Motor neuron (in vitro differentiated cells): Measurements from ENCODE around the gene IQCH. TPM values are rescaled to one million over a fixed set of nuclear protein-coding genes. Genes with fewer than 3 reads are reported as not detected.
"Not testable (repeated sequence)": the region's sequence is repeated elsewhere in the genome, so short reads cannot be mapped to it uniquely, and the experiment has no call there.

Experiments
- ATAC-seq, 8 experiments: fragments of 200-7000 bp; cut with Tn5 transposase; replicated peaks in 6 of 8; 2 replicates each; pipeline ENCODE4 v1.8.0; 2021; ENCODE audit warnings: mild to moderate bottlenecking in 8 of 8, moderate library complexity in 8 of 8
- H3K27ac ChIP-seq, 2 donors: fragments of 250-450 bp; sonication (Bioruptor Pico); 2 replicates each; pipeline ENCODE4 v1.9.0; 2021; ENCODE audit warnings: antibody characterized with exemption in 2 of 2, mild to moderate bottlenecking in 2 of 2, moderate library complexity in 1 of 2
- H3K4me1 ChIP-seq, 2 donors: fragments of 250-450 bp; sonication (Bioruptor Pico); replicated peaks in 1 of 2; 2 replicates each; pipeline ENCODE4 v1.6.1; 2021; ENCODE audit warnings: antibody characterized with exemption in 2 of 2, mild to moderate bottlenecking in 2 of 2, moderate library complexity in 1 of 2
- H3K4me3 ChIP-seq, 5 donors: fragments of 250-450 bp; sonication (Bioruptor Pico); 2 replicates each; pipeline ENCODE4 v1.9.0; 2021; ENCODE audit warnings: antibody characterized with exemption in 5 of 5, mild to moderate bottlenecking in 5 of 5, moderate library complexity in 4 of 5
- WGBS, 10 experiments: fragments of 450-650 bp; shearing (Covaris generic); methylation state at CpG; one replicate each; pipeline ENCODE4 v1.0.0; 2022; 5-methylcytosine and 5-hydroxymethylcytosine counted together
- in situ Hi-C, 9 experiments: fragments of 400-800 bp; cut with MboI; loops; one replicate each; pipeline ENCODE4 v1.15.0; 2021; ENCODE audit warnings: low sequenced_read_pairs in 9 of 9, low pct_unique_long_range_greater_than_20kb in 2 of 9; ENCODE audit not compliant: unreplicated experiment in 9 of 9
- total RNA-seq, 8 experiments: library from RNA; unstranded; fragments of 300-600 nt; gene quantifications; 2 replicates each; pipeline versions ENCODE4 v1.2.3 to v1.2.4, GENCODE V29; 2022

Gene IQCH
- total RNA-seq, 8 experiments from 2014 or later = 3.8 to 11.2 (median 5.3) TPM

DNA sequence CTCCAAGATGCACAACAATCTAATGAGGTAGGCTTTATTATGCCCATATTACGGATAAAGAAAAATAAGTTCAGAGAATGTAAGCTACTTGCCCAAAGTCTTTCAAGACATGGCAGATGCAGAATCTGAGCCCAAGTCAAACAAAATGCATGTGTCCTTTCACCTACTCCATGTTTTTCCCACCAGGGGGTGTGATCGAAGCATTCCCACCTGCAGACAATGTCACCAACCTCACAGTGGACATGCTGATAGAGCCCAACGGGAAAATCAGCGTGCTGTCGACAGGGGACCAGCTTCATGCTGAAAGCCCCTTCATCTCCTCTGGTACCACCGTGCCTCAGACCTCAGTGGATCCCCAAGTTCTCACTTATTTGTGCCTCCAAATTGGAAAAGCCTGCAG lies 166.5 kb downstream of the IQCH start:
- no peak overlapping the region for H3K27ac ChIP-seq
- H3K4me3 ChIP-seq = no peak overlapping the region
- ATAC-seq = no peak
- in situ Hi-C loops = no loop called here
- WGBS, 10 experiments = 53 to 100% (median 91%) methylated on average over 1 to 6 of the region's 6 CpGs; no CpG with 5 or more reads in 2 of the 10 experiments
- H3K4me1 ChIP-seq = no peaks in the 10 kb centered on the region

DNA sequence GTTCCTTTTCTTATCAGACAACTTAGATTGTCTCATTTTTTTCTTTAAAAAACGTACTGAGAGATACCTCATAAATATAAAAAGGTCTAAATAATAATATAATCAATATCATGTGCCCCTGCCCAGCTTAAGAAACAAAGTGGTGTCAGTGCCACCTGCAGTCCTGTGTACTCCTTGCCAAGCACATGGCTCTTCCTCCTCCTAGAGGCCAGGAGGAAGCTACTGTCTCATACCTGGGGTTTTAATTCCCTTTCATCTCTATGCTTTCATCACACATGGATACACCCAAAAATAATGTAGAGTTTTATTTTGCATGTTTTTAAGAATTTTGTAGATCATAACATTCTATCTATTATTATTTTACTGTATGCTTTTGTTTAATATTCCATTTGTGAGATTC lies 167.7 kb downstream of the IQCH start:
- H3K4me1 ChIP-seq = no peaks in the 10 kb centered on the region
- H3K4me3 ChIP-seq = no peak overlapping the region
- ATAC-seq = no peak
- 0 to 89% (median 67%) methylated on average over 1 of the region's 1 CpG; no CpG with 5 or more reads in 2 of the 10 experiments for WGBS, 10 experiments
- H3K27ac ChIP-seq = no peak overlapping the region
- in situ Hi-C loops = no loop called here

DNA sequence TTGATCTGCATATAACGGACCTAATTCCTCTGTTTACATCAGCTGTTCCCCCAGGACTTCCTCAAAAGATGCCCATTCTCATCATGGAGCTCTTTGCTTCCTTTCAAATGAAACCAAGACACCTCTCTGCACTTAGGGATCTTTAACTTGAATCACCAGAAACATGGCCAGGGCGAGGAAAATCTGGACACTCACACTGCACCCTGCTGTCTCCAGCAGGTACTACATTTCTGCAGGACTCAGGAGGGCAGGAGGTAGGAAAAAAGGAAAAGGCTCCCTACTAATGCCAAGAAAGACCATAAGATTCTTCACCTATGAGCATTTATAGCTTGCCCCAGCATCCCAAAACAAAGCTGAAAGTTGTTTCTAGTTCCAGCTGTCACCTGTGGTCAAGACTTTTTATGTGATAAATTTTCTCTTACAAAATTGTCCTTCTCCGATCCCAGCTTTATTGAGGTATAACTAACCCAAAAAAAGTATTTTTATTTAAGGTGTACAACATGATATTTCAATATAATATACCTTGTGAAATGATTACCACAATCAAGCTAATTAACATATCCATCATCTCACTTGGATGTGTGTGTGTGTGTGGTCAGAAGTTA lies 179.0 kb downstream of the IQCH start:
- in situ Hi-C loops = loop anchor here in 2 of 9 experiments (25.0 kb wide), 1 partner anchor 496 kb away; no protein-coding TSS in a partner anchor
- WGBS, 10 experiments = 20 to 100% (median 73%) methylated on average over 1 to 3 of the region's 3 CpGs; no CpG with 5 or more reads in 2 of the 10 experiments
- Histone ChIP-seq H3K4me1 (no peaks in the 10 kb centered on the region), H3K4me3 (no peak overlapping the region), H3K27ac (no peak overlapping the region)
- peak in 3 of 8 experiments; percentile 74 to 87 (median 84) for ATAC-seq

DNA sequence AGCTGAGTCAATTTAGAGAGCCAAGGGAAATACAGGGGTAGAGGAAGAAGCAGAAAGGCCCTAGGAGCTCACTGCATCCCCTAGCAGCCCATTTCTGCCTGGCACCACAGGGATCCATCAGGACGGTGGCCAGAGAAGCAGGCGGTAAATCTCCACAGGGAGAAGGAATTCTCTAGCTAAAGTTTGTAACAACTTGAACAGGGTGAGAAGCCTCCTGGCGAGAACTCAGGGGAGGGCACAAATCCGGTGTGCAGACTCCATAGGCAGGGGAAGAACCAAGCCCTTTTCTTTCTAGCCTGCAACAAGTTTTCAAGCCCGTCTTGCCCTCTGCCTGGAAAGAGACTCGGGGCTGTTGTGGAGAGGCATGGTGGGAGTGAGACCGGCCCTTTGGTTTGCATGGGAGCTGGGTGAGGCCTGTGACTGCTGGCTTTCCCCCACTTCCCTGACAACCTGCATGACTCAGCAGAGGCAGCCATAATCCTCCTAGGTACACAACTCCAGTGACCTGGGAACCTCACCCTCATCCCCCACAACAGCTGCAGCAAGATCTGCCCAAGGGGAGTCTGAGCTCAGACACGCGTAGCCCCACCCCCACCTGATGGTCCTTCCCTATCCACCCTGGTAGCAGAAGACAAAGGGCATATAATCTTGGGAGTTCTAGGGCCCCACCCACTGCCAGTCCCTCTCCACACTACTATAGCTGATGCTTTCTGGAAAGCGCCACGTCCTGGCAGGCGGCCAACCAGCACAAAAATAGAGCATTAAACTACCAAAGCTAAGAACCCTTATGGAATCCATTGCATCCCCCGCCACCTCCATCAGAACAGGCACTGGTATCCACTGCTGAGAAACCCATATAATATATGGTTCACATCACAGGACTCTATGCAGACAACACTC lies 182.0 kb downstream of the IQCH start:
- ATAC-seq, H3K4me1 ChIP-seq, H3K27ac ChIP-seq, H3K4me3 ChIP-seq: not testable (repeated sequence)
- 0 to 100% (median 91%) methylated on average over 1 to 6 of the region's 13 CpGs; no CpG with 5 or more reads in 3 of the 10 experiments for WGBS, 10 experiments
- in situ Hi-C loops = loop anchor here in 2 of 9 experiments (25.0 kb wide), 1 partner anchor 499 kb away; no protein-coding TSS in a partner anchor

DNA sequence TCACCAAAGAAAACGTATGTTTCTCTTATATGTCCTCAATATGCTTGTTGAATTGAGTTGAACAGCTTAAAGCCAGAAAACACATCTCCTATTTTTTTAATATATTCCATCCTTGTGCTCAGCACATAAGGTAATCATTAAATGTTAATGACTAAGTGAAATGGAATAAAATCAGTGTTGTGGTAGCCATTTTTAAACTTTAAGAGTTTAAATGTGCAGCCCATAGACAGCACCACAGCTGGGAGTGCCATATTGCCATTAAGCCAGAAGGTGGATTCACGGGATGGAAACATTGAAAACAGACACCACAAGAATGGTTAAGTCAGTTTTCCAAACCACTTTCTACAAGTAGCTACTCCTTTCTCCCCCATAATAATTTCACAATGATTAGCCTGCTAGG lies 189.5 kb downstream of the IQCH start:
- no peak overlapping the region for H3K27ac ChIP-seq
- in situ Hi-C loops = loop anchor here in 2 of 9 experiments (25.0 kb wide), 1 partner anchor 507 kb away; no protein-coding TSS in a partner anchor
- no peaks in the 10 kb centered on the region for H3K4me1 ChIP-seq
- WGBS, 10 experiments = 5 to 100% (median 80%) methylated on average over 1 to 2 of the region's 2 CpGs; no CpG with 5 or more reads in 2 of the 10 experiments
- no peak for ATAC-seq
- no peak overlapping the region for H3K4me3 ChIP-seq

- no peak for ATAC-seq
- Histone ChIP-seq H3K4me3 (no peak overlapping the region), H3K27ac (no peak overlapping the region), H3K4me1 (no peaks in the 10 kb centered on the region)
- 20 to 80% (median 33%) methylated on average over 1 to 2 of the region's 2 CpGs; no CpG with 5 or more reads in 3 of the 10 experiments for WGBS, 10 experiments
- in situ Hi-C loops = loop anchor here in 2 of 9 experiments (25.0 kb wide), 1 partner anchor 509 kb away; no protein-coding TSS in a partner anchor
These were observed 191.9 kb downstream of the IQCH start for GRCh38 chr15:67446449-67446848.

DNA sequence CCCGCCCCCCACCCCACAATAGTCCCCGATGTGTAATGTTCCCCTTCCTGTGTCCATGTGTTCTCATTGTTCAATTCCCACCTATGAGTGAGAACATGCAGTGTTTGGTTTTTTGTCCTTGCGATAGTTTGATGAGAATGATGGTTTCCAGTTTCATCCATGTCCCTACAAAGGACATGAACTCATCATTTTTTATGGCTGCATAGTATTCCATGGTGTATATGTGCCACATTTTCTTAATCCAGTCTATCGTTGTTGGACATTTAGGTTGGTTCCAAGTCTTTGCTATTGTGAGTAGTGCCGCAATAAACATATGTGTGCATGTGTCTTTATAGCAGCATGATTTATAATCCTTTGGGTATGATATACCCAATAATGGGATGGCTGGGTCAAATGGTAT lies 193.8 kb downstream of the IQCH start:
- not testable (repeated sequence) for H3K4me3 ChIP-seq, H3K4me1 ChIP-seq, ATAC-seq, H3K27ac ChIP-seq
- no CpG with 5 or more reads among the region's 5 CpGs for WGBS, 10 experiments
- in situ Hi-C loops = loop anchor here in 2 of 9 experiments (25.0 kb wide), 1 partner anchor 511 kb away; no protein-coding TSS in a partner anchor

- not testable (repeated sequence) for H3K4me1 ChIP-seq, ATAC-seq, H3K27ac ChIP-seq, H3K4me3 ChIP-seq
- 100% methylated on average over 1 to 8 of the region's 11 CpGs; no CpG with 5 or more reads in 7 of the 10 experiments for WGBS, 10 experiments
- in situ Hi-C loops = loop anchor here in 5 of 9 experiments (25.0 kb wide), 1 partner anchor 384 kb away; the partner anchor contains the start of genes RNU6-1 (in 5 of the 5) and SKOR1 (in 5 of the 5)
These were observed 199.1 kb downstream of the IQCH start for GRCh38 chr15:67453703-67454102.

DNA sequence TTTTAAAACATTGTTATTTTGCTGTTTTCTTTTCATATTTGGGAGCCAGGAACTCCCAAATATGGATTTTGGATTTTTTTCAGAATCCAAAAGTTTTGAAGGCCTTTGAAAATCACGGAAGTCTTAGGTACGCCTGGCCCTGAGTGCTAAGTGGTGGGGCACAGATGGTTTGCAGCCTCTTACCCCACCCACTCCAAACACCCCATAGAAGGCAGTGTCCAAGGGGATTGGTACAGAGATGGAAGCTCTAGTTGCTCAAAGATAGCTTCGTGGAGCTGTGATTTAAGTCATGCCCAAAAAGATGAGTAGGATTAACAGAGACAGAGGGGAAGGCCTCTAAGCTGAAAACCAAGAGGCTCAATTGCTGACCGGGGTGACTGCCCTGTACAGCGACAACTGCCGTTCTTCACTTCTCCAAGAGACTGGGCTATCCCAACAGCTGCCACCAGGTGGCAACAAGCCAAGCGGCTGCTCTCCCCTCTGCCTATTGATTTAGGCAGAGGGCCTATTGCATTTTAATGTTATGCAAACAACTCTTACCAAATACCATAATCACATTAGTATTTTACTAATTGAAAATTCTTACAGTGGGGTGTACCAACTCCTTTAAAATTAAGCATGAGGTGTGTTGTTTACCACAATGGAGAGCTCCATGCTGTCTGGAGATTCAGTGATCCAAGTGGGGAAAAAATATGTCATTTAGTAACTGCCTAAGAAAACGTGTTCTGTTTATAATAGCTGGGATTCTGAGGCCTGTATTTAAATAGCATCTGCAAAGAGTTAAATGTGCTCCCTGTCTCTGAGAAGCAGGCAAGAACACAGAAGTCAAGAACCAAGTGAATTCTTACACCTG lies 202.3 kb downstream of the IQCH start:
- H3K4me1 ChIP-seq = no peaks in the 10 kb centered on the region
- in situ Hi-C loops = loop anchor here in 5 of 9 experiments (25.0 kb wide), 1 partner anchor 380 kb away; the partner anchor contains the start of genes RNU6-1 (in 5 of the 5) and SKOR1 (in 5 of the 5)
- 3 to 57% (median 27%) methylated on average over 1 to 7 of the region's 8 CpGs for WGBS, 10 experiments
- no peak overlapping the region for H3K27ac ChIP-seq
- peak; percentile 74 to 100 (median 86) for ATAC-seq
- H3K4me3 ChIP-seq = no peak overlapping the region

GRCh38 chr15:67458331-67459029 lies 203.9 kb downstream of the IQCH start:
- in situ Hi-C loops = loop anchor here in 5 of 9 experiments (25.0 kb wide), 1 partner anchor 379 kb away; the partner anchor contains the start of genes RNU6-1 (in 5 of the 5) and SKOR1 (in 5 of the 5)
- WGBS, 10 experiments = 71 to 100% (median 84%) methylated on average over 1 to 4 of the region's 5 CpGs; no CpG with 5 or more reads in 2 of the 10 experiments
- ATAC-seq = peak in 1 of 8 experiments; percentile 62
- Histone ChIP-seq H3K4me1 (no peaks in the 10 kb centered on the region), H3K27ac (no peak overlapping the region), H3K4me3 (no peak overlapping the region)

DNA sequence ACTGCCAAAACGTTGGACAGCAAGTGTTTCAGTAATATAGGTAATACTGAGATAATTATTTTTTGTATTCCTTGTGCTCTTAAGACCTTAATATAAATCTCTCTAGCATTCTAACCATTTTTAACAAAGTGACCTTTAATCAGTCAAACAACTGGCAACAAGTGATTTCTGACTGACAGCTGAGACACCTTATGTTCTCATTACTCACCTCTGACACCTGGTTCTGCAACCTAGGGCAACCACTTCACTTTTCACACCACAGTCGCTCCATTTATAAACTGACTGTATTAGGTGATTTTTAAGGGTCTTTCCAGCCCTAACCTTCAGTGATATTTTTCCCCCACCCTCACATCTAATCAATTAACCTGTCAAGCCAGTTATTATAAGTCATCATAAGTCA lies 205.9 kb downstream of the IQCH start:
- no peak for ATAC-seq
- no peak overlapping the region for H3K27ac ChIP-seq
- in situ Hi-C loops = loop anchor here in 5 of 9 experiments (25.0 kb wide), 1 partner anchor 377 kb away; the partner anchor contains the start of genes RNU6-1 (in 5 of the 5) and SKOR1 (in 5 of the 5)
- 0 to 86% (median 70%) methylated on average over 1 to 2 of the region's 2 CpGs; no CpG with 5 or more reads in 1 of the 10 experiments for WGBS, 10 experiments
- H3K4me1 ChIP-seq = no peaks in the 10 kb centered on the region
- H3K4me3 ChIP-seq = no peak overlapping the region
